Tibial nerve (tissue), 4 donors: ENCODE data around the gene FAT1.

Source experiments
- CTCF ChIP-seq, 5 experiments: fragments of 200-600 bp in 3 of 5; fragments of 450-650 bp in 2 of 5; sonication (generic) in 3 of 5; IDR thresholded peaks; one replicate each; pipeline ENCODE4 v1.5.1; 2016 to 2019; ENCODE audit warnings: antibody characterized with exemption in 5 of 5, mild to moderate bottlenecking in 3 of 5, moderate library complexity in 2 of 5
- EP300 ChIP-seq, 2 donors: sonication (generic); formaldehyde crosslinking; IDR thresholded peaks; one replicate each; pipeline ENCODE4 v1.6.1; 2017; ENCODE audit warnings: antibody characterized with exemption in 2 of 2, mild to moderate bottlenecking in 1 of 2
- POLR2A ChIP-seq, 2 donors: fragments of 450-650 bp; IDR thresholded peaks; one replicate each; pipeline ENCODE4 v1.6.1; 2017; ENCODE audit warnings: antibody characterized with exemption in 2 of 2, mild to moderate bottlenecking in 2 of 2, moderate library complexity in 2 of 2

DNA sequence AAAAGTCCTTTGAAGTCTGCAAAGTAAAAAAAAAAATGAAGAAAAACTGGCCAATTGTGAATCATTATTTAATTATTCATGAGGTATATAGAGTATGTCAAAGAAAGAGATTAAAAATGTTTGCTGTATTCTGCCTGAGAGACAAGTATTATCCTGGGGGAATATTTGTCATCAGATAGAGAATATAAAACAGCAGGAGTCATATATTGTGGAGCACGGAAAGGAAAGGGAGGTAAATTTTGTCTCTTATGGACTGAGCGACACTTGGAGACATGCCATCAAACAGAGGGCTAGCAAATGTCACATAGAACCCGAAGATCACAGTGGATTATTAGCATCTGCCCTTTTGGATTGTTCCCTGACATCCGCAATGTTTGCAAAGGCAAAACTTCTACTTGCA, 39.2 kb upstream of the FAT1 start:
- TF ChIP-seq CTCF (IDR thresholded peaks at IDR 0.05) (no peak), EP300 (IDR thresholded peaks at IDR 0.05) (no peak), POLR2A (IDR thresholded peaks at IDR 0.05) (no peak)
